HepG2 (cell line): ENCODE results near the gene TPGS1. TPM values are rescaled to one million over a fixed set of nuclear protein-coding genes. Genes with fewer than 3 reads are reported as not detected.
A peak's percentile ranks its signal among the peaks of the same experiment; 100 is the strongest.

Experiments
- ATAC-seq: fragments of 200-7000 bp; cut with Tn5 transposase; 3 replicates; pipeline ENCODE4 v1.9.1; 2020; ENCODE audit warnings: mild to moderate bottlenecking, moderate library complexity
- BruUV-seq: library from RNA; stranded (reverse); fragments of 400-500 nt; replicated peaks from 2 replicates; lab custom pipeline; 2021; lab: Mats Ljungman, UMichigan
- CTCF ChIA-PET: fragments of 300-600 bp; formaldehyde crosslinking; extraction: SDS; loops from one replicate; lab custom pipeline; 2021; ENCODE audit warnings: low total read pairs, inconsistent platforms, low intra/inter-chr PET ratio; lab: Yijun Ruan, JAX
- POLR2A ChIA-PET: fragments of 350-600 bp; sonication (Branson Sonifier 250); formaldehyde crosslinking; loops from one replicate; lab custom pipeline; 2020; ENCODE audit warnings: antibody characterized with exemption, inconsistent platforms; lab: Yijun Ruan, JAX
- DNase-seq: peaks from one replicate; pipeline ENCODE4 v3.0.0-alpha.2; 2015; ENCODE audit warnings: low spot score
- FAIRE-seq: peaks from 3 replicates; lab custom pipeline; 2011; peaks lifted over from hg19 to GRCh38; lab: Jason Lieb, UNC
- H2AFZ ChIP-seq: one replicate; pipeline ENCODE4 v1.6.1; 2011; ENCODE audit warnings: low read length, inconsistent platforms
- H3K27ac ChIP-seq: fragments of 300-600 bp; 3 replicates; pipeline ENCODE4 v1.8.0; 2011; ENCODE audit warnings: mixed run types, mild to moderate bottlenecking, mixed read lengths, low read length, inconsistent platforms; ENCODE audit not compliant: insufficient read depth; ENCODE audit errors: extremely low read length
- H3K27me3 ChIP-seq, 2 experiments: fragments of 200-600 bp in 1 of 2; 2 replicates in 1 of 2; 3 replicates in 1 of 2; pipeline versions ENCODE4 v1.6.0 to v1.8.0; 2011; ENCODE audit warnings: low read length in 2 of 2, mild to moderate bottlenecking in 2 of 2, moderate library complexity in 2 of 2, inconsistent platforms in 1 of 2; ENCODE audit not compliant: insufficient read depth in 2 of 2, control insufficient read depth in 1 of 2
- H3K36me3 ChIP-seq, 2 experiments: fragments of 200-600 bp in 1 of 2; replicated peaks in 1 of 2; 2 replicates in 1 of 2; 3 replicates in 1 of 2; pipeline versions ENCODE4 v1.5.1 to v1.8.0; 2011; ENCODE audit warnings: low read length in 2 of 2, inconsistent platforms in 1 of 2; ENCODE audit not compliant: insufficient read depth in 2 of 2, control insufficient read depth in 1 of 2
- H3K4me1 ChIP-seq: 2 replicates; pipeline ENCODE4 v1.5.1; 2012; ENCODE audit warnings: low read length, inconsistent platforms; ENCODE audit not compliant: insufficient read depth
- H3K4me2 ChIP-seq: 2 replicates; pipeline ENCODE4 v1.6.0; 2011; ENCODE audit warnings: low read depth, low read length, inconsistent platforms
- H3K4me3 ChIP-seq, 3 experiments: fragments of 200-600 bp in 1 of 3; sonication (generic), shearing (Covaris generic) in 1 of 3; replicated peaks in 1 of 3; 2 replicates each; pipeline ENCODE4 v1.5.1; 2011 to 2016; ENCODE audit warnings: low read length in 3 of 3, inconsistent platforms in 2 of 3, low read depth in 2 of 3, mild to moderate bottlenecking in 2 of 3, control low read depth in 1 of 3, mixed read lengths in 1 of 3; ENCODE audit not compliant: insufficient read depth in 1 of 3
- H3K79me2 ChIP-seq: one replicate; pipeline ENCODE4 v1.6.1; 2011; ENCODE audit warnings: low read length, inconsistent platforms; ENCODE audit not compliant: insufficient read depth
- H3K9ac ChIP-seq: 2 replicates; pipeline ENCODE4 v1.6.0; 2011; ENCODE audit warnings: mild to moderate bottlenecking, low read depth, low read length, inconsistent platforms; ENCODE audit not compliant: insufficient read depth
- H3K9me3 ChIP-seq: 2 replicates; pipeline ENCODE4 v1.5.1; 2012; ENCODE audit warnings: mild to moderate bottlenecking, low read length
- H4K20me1 ChIP-seq: 2 replicates; pipeline ENCODE4 v1.6.0; 2011; ENCODE audit warnings: inconsistent platforms, mild to moderate bottlenecking, low read length, moderate library complexity; ENCODE audit not compliant: insufficient read depth
- FOXO1 ChIP-seq: sonication (generic); formaldehyde crosslinking; IDR thresholded peaks from 2 replicates; pipeline ENCODE4 v1.4.0; 2020; ENCODE audit warnings: missing genetic modification reagents
- HNRNPLL ChIP-seq: fragments of 200-400 bp; formaldehyde crosslinking; IDR thresholded peaks from 2 replicates; pipeline ENCODE4 v1.6.1; 2017; ENCODE audit warnings: mild to moderate bottlenecking, low read depth, low read length; ENCODE audit not compliant: poor library complexity, severe bottlenecking
- ZNF263 ChIP-seq: sonication (generic); formaldehyde crosslinking; IDR thresholded peaks from 2 replicates; pipeline ENCODE4 v1.4.0; 2020; ENCODE audit warnings: missing genetic modification reagents
- ZNF660 ChIP-seq: sonication (generic); formaldehyde crosslinking; IDR thresholded peaks from 2 replicates; pipeline ENCODE4 v1.5.1; 2020; ENCODE audit warnings: mild to moderate bottlenecking, low read depth, missing genetic modification reagents, borderline replicate concordance
- WGBS: methylation state at CpG from one replicate; pipeline ENCODE4 v1.1.6; 2017; ENCODE audit warnings: low lambda C conversion rate; 5-methylcytosine and 5-hydroxymethylcytosine counted together
- in situ Hi-C: cut with HindIII; loops from 2 replicates; pipeline ENCODE4 v1.10.0; 2017; ENCODE audit warnings: low pct_unique_long_range_greater_than_20kb; ENCODE audit not compliant: extremely low pct_ligation_motif_present
- intact Hi-C: fragments of 100-400 bp; cut with micrococcal nuclease; formaldehyde crosslinking; loops from one replicate; pipeline ENCODE4 v1.10.0; 2022; ENCODE audit not compliant: unreplicated experiment
- polyA plus RNA-seq, 8 experiments: library from polyadenylated mRNA; depleted of rRNA in 3 of 8; stranded (reverse) in 7 of 8; unstranded in 1 of 8; fragments of >200 nt; fragmentation: Illumina TruSeq in 4 of 8; extraction: Trizol in 4 of 8; gene quantifications; 2 replicates each; pipeline versions ENCODE4 v1.2.1 to v1.2.3, GENCODE V29; 2011 to 2016; ENCODE audit warnings: low read depth in 4 of 8, missing spikeins in 1 of 8, mixed read lengths in 1 of 8; ENCODE audit not compliant: insufficient read depth in 1 of 8
- total RNA-seq, 5 experiments: library from RNA; depleted of rRNA; stranded (reverse); fragments of >200 nt; fragmentation: Illumina TruSeq; extraction: Trizol; gene quantifications; 2 replicates each; pipeline ENCODE4 v1.2.3, GENCODE V29; 2016; ENCODE audit warnings: low read depth in 1 of 5
- TF ChIP-seq, protein P1 (sequence below): sonication (generic); formaldehyde crosslinking; IDR thresholded peaks from 2 replicates; pipeline ENCODE4 v1.4.0; 2020; ENCODE audit warnings: missing genetic modification reagents, borderline replicate concordance
- TF ChIP-seq, protein P2 (sequence below): IDR thresholded peaks from 2 replicates; pipeline ENCODE4 v1.6.1; 2016

TPGS1 gene
- total and polyA plus RNA-seq, 2 of the 13 experiments (the other 11 are each of a cell fraction or from before 2014, with no cell fraction given): 1.1 to 6.2 TPM

DNA sequence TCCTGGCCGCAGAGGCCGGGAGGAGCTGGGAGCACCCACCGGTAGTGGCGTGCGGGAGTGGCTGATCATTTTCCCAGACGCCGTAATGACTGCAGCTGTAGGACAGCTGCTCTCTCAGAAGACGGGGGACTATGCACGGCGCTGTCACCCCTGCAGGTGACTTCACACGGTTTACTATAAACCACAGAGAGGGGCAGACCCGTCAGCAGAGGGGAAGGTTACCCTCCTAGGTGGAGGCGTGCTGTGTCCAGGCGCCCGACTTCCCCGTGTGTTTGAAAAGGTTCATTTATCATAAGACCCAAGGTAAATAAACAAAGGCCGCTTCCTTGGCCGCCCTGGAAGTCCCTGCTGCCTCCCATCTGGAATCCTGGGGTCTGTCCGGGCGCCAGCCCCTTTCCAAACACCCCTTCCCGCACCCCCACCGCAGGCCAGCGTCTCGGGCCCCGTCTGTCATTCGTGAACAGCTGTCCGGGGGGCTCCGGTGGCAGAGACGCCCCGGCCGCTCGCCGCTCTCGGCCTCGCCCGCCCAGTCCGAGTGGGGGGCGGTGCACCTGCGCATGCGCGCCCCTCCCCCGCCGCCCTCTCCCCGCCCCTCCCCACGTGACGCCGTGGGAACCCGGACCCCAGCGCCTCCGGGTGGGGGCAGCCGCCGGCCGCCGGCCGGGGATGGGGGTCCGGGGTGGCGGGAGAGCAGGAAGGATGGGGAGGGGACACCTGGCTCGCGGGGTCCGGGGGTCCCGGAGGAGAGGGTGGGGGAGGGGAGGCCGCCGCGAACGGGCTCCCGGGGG, 47.4 kb upstream of the TPGS1 start (continued):
- TF ChIP-seq, protein P1, sequence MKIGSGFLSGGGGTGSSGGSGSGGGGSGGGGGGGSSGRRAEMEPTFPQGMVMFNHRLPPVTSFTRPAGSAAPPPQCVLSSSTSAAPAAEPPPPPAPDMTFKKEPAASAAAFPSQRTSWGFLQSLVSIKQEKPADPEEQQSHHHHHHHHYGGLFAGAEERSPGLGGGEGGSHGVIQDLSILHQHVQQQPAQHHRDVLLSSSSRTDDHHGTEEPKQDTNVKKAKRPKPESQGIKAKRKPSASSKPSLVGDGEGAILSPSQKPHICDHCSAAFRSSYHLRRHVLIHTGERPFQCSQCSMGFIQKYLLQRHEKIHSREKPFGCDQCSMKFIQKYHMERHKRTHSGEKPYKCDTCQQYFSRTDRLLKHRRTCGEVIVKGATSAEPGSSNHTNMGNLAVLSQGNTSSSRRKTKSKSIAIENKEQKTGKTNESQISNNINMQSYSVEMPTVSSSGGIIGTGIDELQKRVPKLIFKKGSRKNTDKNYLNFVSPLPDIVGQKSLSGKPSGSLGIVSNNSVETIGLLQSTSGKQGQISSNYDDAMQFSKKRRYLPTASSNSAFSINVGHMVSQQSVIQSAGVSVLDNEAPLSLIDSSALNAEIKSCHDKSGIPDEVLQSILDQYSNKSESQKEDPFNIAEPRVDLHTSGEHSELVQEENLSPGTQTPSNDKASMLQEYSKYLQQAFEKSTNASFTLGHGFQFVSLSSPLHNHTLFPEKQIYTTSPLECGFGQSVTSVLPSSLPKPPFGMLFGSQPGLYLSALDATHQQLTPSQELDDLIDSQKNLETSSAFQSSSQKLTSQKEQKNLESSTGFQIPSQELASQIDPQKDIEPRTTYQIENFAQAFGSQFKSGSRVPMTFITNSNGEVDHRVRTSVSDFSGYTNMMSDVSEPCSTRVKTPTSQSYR: peak; percentile 82
- peak; percentile 97 for TF ChIP-seq ZNF263
- no peak for TF ChIP-seq ZNF660
- TF ChIP-seq, protein P2, sequence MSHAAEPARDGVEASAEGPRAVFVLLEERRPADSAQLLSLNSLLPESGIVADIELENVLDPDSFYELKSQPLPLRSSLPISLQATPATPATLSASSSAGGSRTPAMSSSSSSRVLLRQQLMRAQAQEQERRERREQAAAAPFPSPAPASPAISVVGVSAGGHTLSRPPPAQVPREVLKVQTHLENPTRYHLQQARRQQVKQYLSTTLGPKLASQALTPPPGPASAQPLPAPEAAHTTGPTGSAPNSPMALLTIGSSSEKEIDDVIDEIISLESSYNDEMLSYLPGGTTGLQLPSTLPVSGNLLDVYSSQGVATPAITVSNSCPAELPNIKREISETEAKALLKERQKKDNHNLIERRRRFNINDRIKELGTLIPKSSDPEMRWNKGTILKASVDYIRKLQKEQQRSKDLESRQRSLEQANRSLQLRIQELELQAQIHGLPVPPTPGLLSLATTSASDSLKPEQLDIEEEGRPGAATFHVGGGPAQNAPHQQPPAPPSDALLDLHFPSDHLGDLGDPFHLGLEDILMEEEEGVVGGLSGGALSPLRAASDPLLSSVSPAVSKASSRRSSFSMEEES: peak; percentile 81

DNA sequence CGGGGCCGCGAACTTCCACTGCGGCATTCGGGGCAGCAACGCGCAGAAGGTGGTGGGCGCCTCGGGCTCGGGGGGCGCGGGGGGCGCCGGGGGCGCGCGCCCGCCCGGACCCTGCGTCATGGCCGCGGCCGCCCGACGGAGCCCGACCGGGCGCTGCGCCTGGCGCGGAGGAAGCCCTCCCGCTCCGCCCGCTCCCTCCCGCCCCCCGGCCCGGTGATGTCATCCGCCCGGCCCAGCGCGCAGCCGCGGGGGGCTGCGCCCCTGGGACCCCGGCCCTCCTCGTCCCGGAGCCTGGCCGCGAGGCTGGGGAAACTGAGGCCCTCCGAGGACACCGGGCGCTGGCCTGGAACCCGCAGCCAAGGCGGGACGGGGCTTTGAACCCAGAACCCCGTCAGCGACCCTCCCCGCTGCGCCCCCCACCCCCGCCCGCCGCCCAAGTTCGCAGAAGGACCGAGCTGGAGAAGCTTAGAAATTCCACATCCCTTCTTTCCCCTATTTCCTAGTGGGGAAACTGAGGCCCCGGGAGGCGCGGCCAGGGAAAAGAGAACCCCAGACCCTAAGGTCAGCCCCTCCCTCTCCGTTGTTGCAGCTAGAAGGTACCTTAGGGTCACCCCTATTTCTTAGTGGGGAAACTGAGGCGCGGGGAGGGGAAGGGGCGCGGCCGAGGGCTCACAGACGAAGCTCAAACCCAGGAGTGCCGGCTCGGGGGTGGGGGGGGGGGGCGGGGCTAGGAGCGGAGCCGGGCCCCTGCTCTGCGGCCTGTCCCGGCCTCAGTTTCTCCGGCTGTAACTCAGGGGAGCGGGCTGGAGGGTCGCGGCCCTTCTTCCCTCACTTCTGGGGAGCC, 46.2 kb upstream of the TPGS1 start, which contains the start of gene SHC2:
Gene SHC2, minus strand, starts transcription at position 157 of the 844 bp plus-strand sequence. Its CDS starts 37 bp downstream, at position 120.
- Histone ChIP-seq H2AFZ (no peak within 1 kb of the TSS), H3K4me2 (peak within 1 kb of the TSS; percentile 89), H3K27me3 (peaks cover 1 to 5% of the 10 kb centered on the region in 2 experiments; a peak in 2 of 5 replicates), H3K9me3 (no peaks in the 10 kb centered on the region), H3K9ac (peak within 1 kb of the TSS; percentile 74), H3K27ac (peak within 1 kb of the TSS; percentile 55), H3K4me3 (peak within 1 kb of the TSS; percentile 69 to 84 (median 81)), H3K4me1 (peaks cover 50% of the 10 kb centered on the region), H3K36me3 (no peaks in the 10 kb centered on the region; a peak in 1 of 5 replicates), H3K79me2 (no peaks in the 10 kb centered on the region), H4K20me1 (peaks cover 19% of the 10 kb centered on the region; the same call in 1 of the 2 replicates)
- CTCF ChIA-PET: no interaction called here
- DNase-seq (no peak), FAIRE-seq (no peak), ATAC-seq (0 out of 3 replicates have a peak, but pooled peaks have one; percentile 16)
- BruUV-seq: no TSS peak
- intact Hi-C loops (no loop called here), in situ Hi-C loops (no loop called here)
- POLR2A ChIA-PET: interaction anchor here (0.7 to 2.5 kb wide), 7 partner anchors 19 to 67 kb away, joined by 3 to 16 read pairs (median 4); no protein-coding TSS in a partner anchor
- 1% methylated on average over 22 of the region's 85 CpGs for WGBS
- peak; percentile 26 for TF ChIP-seq HNRNPLL
- no peak for TF ChIP-seq FOXO1 (CRISPR knock-in tag)
